ENCODE data around the gene MACROD2.

- no peak for TF ChIP-seq EZH2 (IDR thresholded peaks at IDR 0.05; ENCODE audit: insufficient read depth, low read length)
- TF ChIP-seq CTCF (IDR thresholded peaks at IDR 0.05; ENCODE audit: insufficient read depth, low read depth, low read length) = no peak
These were observed 2009.0 kb downstream of the MACROD2 start for GRCh38 chr20:16004108-16004854.
